H1 (cell line): ENCODE measurements around the gene CUL4A.

Experiments
- CTCF ChIP-seq, 3 experiments: IDR thresholded peaks; 1 replicate in 2 of 3; 2 replicates in 1 of 3; pipeline versions ENCODE4 v1.5.1 to v1.6.1; 2011; ENCODE audit warnings: low read length in 3 of 3, mild to moderate bottlenecking in 3 of 3, inconsistent platforms in 2 of 3, low read depth in 1 of 3, moderate library complexity in 1 of 3; ENCODE audit not compliant: insufficient read depth in 1 of 3; ENCODE audit errors: control extremely low read depth in 1 of 3
- EZH2 ChIP-seq: fragments of 200-600 bp; sonication (generic); IDR thresholded peaks from 2 replicates; pipeline ENCODE4 v1.7.1; 2012; ENCODE audit warnings: low read depth, mild to moderate bottlenecking, moderate library complexity, low read length, inconsistent platforms; ENCODE audit not compliant: severe bottlenecking
- JUN ChIP-seq: IDR thresholded peaks from 2 replicates; pipeline ENCODE4 v1.6.1; 2011; ENCODE audit warnings: low read depth, mild to moderate bottlenecking, improper control_type of control experiment, low read length
- POLR2AphosphoS5 ChIP-seq: IDR thresholded peaks from 2 replicates; pipeline ENCODE4 v1.6.1; 2011; ENCODE audit warnings: low read depth, low read length
- RFX5 ChIP-seq: IDR thresholded peaks from 2 replicates; pipeline ENCODE4 v1.6.1; 2011; ENCODE audit warnings: low read depth, low read length, improper control_type of control experiment, borderline replicate concordance
- RXRA ChIP-seq: IDR thresholded peaks from 2 replicates; pipeline ENCODE4 v1.6.1; 2011; ENCODE audit warnings: low read depth, mild to moderate bottlenecking, low read length, moderate library complexity; ENCODE audit not compliant: insufficient read depth

DNA sequence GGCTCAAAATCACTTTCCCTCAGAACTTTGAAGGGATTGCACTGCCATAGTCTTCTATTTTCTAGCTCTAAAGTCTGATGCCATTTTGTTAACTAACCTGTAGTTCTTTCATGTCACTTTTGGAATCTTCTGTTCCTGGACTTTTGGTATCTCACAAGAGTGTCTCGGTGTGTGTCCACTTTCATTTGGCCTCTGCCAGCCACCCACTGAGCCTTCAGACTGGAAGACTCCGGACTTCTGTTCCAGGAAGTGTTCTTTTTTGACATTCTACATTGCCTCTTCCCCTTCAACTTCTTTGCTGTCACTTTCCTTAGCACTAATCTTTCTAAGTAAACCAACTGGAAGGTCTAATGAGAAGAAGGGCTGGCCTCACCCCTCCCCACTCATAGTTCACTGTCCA, 62.6 kb downstream of the CUL4A start:
- TF ChIP-seq RFX5 = no peak
- no peak for TF ChIP-seq POLR2AphosphoS5
- no peak for TF ChIP-seq EZH2
- no peak for TF ChIP-seq CTCF (IDR thresholded peaks at IDR 0.05; ENCODE audit: control extremely low read depth in 1 of 3, insufficient read depth in 1 of 3, low read depth in 1 of 3, low read length in 3 of 3)
- no peak for TF ChIP-seq JUN
- no peak for TF ChIP-seq RXRA
